Activated B cell treated with CpG ODN at 0.5 μM for 24 hours (primary cell): Measurements from ENCODE around the gene NIFK. TPM values are rescaled to one million over a fixed set of nuclear protein-coding genes. Genes with fewer than 3 reads are reported as not detected.

Experiments
- ATAC-seq: fragments of 200-7000 bp; cut with Tn5 transposase; one replicate; pipeline ENCODE4 v1.10.0; 2021; ENCODE audit warnings: low read depth, mild to moderate bottlenecking, moderate library complexity
- CTCF ChIA-PET: fragments of 350-600 bp; sonication (Branson Sonifier 250); formaldehyde crosslinking; loops from one replicate; lab custom pipeline; 2021; ENCODE audit warnings: antibody characterized with exemption; lab: Charles Lee
- POLR2A ChIA-PET: fragments of 350-600 bp; sonication (Branson Sonifier 250); formaldehyde crosslinking; loops from one replicate; lab custom pipeline; 2021; ENCODE audit warnings: antibody characterized with exemption; lab: Charles Lee
- DNase-seq: peaks from one replicate; pipeline ENCODE4 v3.0.0; 2022
- H3K27ac Mint-ChIP-seq: one replicate; pipeline ENCODE4 v1.8.0; 2020; ENCODE audit warnings: mixed read lengths
- H3K27me3 Mint-ChIP-seq: one replicate; pipeline ENCODE4 v1.8.0; 2021; ENCODE audit warnings: mixed read lengths
- H3K36me3 Mint-ChIP-seq: one replicate; pipeline ENCODE4 v1.8.0; 2021; ENCODE audit warnings: low read depth, mixed read lengths
- H3K4me1 Mint-ChIP-seq: one replicate; pipeline ENCODE4 v1.8.0; 2021; ENCODE audit warnings: mixed read lengths
- H3K4me3 Mint-ChIP-seq: one replicate; pipeline ENCODE4 v1.8.0; 2020; ENCODE audit warnings: mild to moderate bottlenecking, mixed read lengths
- H3K9me3 Mint-ChIP-seq: one replicate; pipeline ENCODE4 v1.8.0; 2020; ENCODE audit warnings: mixed read lengths
- intact Hi-C: fragments of 100-400 bp; cut with micrococcal nuclease; formaldehyde crosslinking; loops from one replicate; pipeline ENCODE4 v1.15.1; 2024
- total RNA-seq: library from RNA; stranded (reverse); gene quantifications from 2 replicates; pipeline ENCODE4 v1.2.3, GENCODE V29; 2022
- TF ChIP-seq, protein P1 (sequence below): fragments of 200-600 bp; IDR thresholded peaks from one replicate; pipeline ENCODE4 v1.8.0; 2022; ENCODE audit warnings: antibody characterized with exemption, mild to moderate bottlenecking

NIFK gene
- total RNA-seq, 1 donor from 2014 or later: 86.4 TPM

DNA sequence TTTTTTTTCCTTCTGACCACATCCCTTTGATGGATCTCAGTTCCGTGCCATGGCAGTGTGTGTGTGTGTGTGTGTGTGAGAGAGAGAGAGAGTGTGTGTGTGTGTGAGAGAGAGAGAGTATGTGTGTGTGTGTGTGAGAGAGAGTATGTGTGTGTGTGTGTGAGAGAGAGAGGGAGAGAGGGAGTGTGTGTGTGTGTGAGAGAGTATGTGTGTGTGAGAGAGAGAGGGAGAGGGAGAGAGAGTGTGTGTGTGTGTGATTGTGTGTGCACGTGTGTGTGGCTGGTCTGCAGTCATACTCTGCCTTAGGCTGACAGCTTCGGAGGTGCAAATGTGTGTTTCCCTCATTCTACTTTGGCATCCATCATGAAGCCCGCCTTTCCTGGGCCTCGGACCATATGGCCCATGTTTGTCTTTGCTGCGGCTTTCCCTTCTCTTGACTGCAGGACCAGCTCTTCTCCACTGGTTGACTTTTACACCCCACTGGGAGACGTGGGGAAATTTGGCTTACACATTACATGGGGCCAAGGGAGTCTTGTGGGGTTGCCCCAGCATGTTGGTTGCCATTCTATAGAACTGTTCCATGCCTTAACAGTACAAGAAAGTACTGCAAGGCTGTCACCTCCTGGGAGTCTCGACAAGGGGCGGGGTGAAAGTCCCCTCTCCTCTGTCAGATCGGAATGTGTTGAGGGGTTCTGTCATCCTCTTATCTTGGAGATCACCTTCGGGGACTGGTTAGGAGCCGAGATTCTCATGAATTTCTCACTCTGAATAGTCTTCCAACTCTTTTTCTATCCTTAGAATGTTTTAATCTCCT is 40.4 kb upstream of the NIFK start:
- no peak overlapping the region for H3K27ac Mint-ChIP-seq
- TF ChIP-seq, protein P1, sequence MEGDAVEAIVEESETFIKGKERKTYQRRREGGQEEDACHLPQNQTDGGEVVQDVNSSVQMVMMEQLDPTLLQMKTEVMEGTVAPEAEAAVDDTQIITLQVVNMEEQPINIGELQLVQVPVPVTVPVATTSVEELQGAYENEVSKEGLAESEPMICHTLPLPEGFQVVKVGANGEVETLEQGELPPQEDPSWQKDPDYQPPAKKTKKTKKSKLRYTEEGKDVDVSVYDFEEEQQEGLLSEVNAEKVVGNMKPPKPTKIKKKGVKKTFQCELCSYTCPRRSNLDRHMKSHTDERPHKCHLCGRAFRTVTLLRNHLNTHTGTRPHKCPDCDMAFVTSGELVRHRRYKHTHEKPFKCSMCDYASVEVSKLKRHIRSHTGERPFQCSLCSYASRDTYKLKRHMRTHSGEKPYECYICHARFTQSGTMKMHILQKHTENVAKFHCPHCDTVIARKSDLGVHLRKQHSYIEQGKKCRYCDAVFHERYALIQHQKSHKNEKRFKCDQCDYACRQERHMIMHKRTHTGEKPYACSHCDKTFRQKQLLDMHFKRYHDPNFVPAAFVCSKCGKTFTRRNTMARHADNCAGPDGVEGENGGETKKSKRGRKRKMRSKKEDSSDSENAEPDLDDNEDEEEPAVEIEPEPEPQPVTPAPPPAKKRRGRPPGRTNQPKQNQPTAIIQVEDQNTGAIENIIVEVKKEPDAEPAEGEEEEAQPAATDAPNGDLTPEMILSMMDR: no peak
- no peaks in the 10 kb centered on the region for H3K9me3 Mint-ChIP-seq
- no peaks in the 10 kb centered on the region for H3K4me1 Mint-ChIP-seq
- intact Hi-C loops: no loop called here
- no peak overlapping the region for H3K4me3 Mint-ChIP-seq
- ChIA-PET POLR2A (no interaction called here), CTCF (no interaction called here)
- H3K27me3 Mint-ChIP-seq: peaks cover 2% of the 10 kb centered on the region
- ATAC-seq: no peak
- H3K36me3 Mint-ChIP-seq: no peaks in the 10 kb centered on the region
- DNase-seq: no peak

DNA sequence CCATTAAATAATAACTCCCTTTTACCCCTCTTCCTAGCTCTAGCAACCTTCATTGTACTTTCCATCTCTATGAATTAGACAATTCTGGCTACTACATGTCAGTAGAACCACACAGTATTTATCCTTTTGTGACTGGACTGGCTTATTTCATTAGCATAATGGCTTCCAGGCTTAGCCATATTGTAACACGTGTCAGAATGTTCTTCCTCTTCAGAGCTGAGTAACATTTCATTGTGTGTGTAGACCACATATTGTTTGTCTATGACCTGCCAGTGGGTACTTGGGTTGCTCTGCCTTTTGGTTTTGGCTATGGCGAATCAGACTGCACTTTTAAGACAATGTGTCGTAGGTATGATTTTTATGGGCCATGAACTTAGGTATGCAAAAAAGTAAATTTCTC is 39.7 kb upstream of the NIFK start:
- no peak for DNase-seq
- TF ChIP-seq, protein P1: no peak
- ChIA-PET POLR2A (no interaction called here), CTCF (no interaction called here)
- ATAC-seq: no peak
- no peaks in the 10 kb centered on the region for H3K9me3 Mint-ChIP-seq
- peaks cover 2% of the 10 kb centered on the region for H3K27me3 Mint-ChIP-seq
- no peaks in the 10 kb centered on the region for H3K36me3 Mint-ChIP-seq
- no peaks in the 10 kb centered on the region for H3K4me1 Mint-ChIP-seq
- no peak overlapping the region for H3K4me3 Mint-ChIP-seq
- intact Hi-C loops: no loop called here
- H3K27ac Mint-ChIP-seq: no peak overlapping the region

DNA sequence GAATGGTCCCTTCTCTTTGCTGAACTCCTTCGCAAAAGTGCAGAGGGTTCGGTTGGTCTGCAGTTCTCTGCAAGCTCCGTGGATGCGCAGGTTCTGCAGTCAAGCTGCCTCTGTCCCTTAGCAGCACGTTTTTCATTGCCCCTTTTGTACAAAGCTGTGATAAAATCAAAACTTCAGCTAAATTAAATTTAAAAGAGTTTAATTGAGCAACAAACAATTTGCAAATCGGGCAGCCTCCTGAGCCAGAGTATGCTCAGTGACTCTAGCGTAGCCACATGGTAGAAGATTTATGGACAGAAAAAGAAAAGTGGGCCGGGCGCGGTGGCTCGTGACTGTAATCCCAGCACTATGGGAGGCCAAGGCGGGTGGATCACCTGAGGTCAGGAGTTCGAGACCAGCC is 37.6 kb upstream of the NIFK start:
- TF ChIP-seq, protein P1: no peak
- no peak for ATAC-seq
- Mint-ChIP-seq H3K27ac (no peak overlapping the region), H3K9me3 (no peaks in the 10 kb centered on the region), H3K36me3 (peaks cover 10% of the 10 kb centered on the region), H3K4me1 (no peaks in the 10 kb centered on the region), H3K27me3 (no peaks in the 10 kb centered on the region), H3K4me3 (no peak overlapping the region)
- CTCF ChIA-PET: no interaction called here
- no peak for DNase-seq
- intact Hi-C loops: no loop called here
- POLR2A ChIA-PET: no interaction called here

DNA sequence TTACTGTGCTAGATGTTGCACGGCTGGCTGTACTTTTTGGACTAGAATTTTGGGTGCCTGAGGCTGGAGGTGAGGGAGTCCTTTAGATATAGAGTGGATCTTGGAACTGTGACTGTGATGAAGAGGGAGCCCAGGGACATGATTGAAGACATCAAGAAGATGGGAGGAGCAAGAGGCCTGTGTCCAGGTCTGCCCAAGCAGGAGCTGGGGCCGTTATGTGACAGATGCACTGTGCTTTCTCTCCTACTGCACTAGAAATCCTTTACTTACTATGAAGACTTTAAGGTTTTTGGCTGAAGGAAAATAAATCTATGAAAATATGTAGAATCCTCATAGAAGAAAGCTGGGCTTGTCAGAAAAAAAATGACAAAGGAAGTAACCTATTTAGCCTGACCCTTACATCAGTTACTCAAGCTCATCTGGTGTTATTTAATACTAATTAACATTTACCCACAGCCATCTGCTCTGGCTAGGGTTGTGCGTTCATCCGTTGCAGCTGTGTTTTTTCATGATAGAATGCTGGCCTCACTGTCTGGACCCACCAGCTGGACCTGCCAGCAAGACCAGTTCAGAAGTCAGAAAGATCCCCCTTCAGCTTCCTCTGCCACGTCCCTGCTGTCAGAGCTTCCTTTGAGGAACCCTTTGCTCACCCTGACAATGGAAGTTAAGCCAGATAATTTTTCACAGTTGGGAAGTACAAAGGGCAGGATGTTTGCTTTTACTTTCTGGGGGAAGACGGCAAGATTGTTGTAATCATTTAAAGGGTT is 35.5 kb upstream of the NIFK start:
- no peaks in the 10 kb centered on the region for H3K27me3 Mint-ChIP-seq
- H3K4me1 Mint-ChIP-seq: no peaks in the 10 kb centered on the region
- ChIA-PET POLR2A (no interaction called here), CTCF (no interaction called here)
- DNase-seq (no peak), ATAC-seq (no peak)
- no peak overlapping the region for H3K27ac Mint-ChIP-seq
- TF ChIP-seq, protein P1: no peak
- H3K4me3 Mint-ChIP-seq: no peak overlapping the region
- H3K36me3 Mint-ChIP-seq: peaks cover 26% of the 10 kb centered on the region
- intact Hi-C loops: no loop called here
- H3K9me3 Mint-ChIP-seq: no peaks in the 10 kb centered on the region

DNA sequence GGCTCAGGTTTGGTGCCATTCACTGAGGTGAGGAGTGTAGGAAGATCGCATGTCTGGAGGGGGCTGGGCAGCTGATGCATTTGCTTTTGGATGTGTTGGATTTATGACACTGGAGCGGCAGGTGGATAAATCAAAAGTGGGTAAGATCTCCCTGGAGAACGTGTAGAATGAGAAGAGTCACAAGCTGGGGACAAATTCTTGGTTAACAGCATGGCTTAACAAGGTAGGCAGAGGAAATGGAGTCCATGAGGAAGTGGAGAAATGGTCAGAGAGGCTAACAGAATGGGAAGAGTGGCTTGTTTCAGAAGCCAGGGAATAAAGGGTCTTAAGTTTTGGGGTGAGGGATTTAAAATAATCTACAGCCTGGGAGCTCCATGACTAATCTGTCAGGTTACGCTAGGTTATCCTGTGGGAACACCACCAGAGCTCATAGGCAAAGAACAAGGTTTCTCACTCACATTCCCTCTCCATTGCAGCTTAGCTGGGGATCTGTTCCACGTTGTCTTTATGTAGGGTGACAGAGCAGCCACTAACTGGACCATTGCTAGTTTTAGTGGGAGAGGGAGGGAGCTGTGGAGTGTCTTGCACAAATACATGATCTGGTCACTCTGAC is 31.6 kb upstream of the NIFK start:
- Mint-ChIP-seq H3K9me3 (no peaks in the 10 kb centered on the region), H3K36me3 (peaks cover 65% of the 10 kb centered on the region), H3K4me1 (no peaks in the 10 kb centered on the region), H3K27me3 (no peaks in the 10 kb centered on the region), H3K4me3 (no peak overlapping the region), H3K27ac (no peak overlapping the region)
- TF ChIP-seq, protein P1: no peak
- DNase-seq: no peak
- ChIA-PET CTCF (no interaction called here), POLR2A (interaction anchor here (0.7 kb wide), 2 partner anchors 12 to 237 kb away, joined by 3 to 11 read pairs; no protein-coding TSS in a partner anchor)
- ATAC-seq: no peak
- intact Hi-C loops: no loop called here
